ENCODE results near the gene EIF4A3.

DNA sequence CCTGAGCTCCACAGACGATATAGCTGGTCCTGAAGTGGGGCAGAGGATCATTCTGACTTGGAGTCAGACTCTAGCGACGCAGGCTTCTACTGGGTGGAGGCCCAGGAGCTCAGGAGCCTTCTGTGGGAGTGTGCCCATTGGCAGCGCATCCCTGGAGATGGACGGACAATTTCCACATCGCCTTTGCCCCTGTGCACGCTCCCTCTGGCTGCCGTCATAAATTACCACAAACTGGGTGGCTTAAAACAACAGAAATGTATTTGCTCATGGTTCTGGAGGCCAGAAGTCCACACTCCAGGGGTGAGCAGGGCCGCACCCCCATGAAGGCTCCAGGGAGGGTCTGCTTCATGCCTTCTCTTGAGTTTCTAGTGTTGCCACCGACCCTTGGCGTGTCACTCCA lies 29.8 kb upstream of the EIF4A3 start:
- TF ChIP-seq, protein P1, sequence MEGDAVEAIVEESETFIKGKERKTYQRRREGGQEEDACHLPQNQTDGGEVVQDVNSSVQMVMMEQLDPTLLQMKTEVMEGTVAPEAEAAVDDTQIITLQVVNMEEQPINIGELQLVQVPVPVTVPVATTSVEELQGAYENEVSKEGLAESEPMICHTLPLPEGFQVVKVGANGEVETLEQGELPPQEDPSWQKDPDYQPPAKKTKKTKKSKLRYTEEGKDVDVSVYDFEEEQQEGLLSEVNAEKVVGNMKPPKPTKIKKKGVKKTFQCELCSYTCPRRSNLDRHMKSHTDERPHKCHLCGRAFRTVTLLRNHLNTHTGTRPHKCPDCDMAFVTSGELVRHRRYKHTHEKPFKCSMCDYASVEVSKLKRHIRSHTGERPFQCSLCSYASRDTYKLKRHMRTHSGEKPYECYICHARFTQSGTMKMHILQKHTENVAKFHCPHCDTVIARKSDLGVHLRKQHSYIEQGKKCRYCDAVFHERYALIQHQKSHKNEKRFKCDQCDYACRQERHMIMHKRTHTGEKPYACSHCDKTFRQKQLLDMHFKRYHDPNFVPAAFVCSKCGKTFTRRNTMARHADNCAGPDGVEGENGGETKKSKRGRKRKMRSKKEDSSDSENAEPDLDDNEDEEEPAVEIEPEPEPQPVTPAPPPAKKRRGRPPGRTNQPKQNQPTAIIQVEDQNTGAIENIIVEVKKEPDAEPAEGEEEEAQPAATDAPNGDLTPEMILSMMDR (conservative IDR thresholded peaks at IDR 0.05; ENCODE audit: low read length): no peak
- no peak for TF ChIP-seq EZH2phosphoT487 (IDR thresholded peaks at IDR 0.05; ENCODE audit: borderline replicate concordance, low read depth, low read length)
